Thoracic aorta (tissue), 2 donors: ENCODE data around the gene TBC1D24. TPM values are rescaled to one million over a fixed set of nuclear protein-coding genes. Genes with fewer than 3 reads are reported as not detected.
"Not testable (repeated sequence)": the region's sequence is repeated elsewhere in the genome, so short reads cannot be mapped to it uniquely, and the experiment has no call there.

ENCODE experiments used
- ATAC-seq: fragments of 150-250 bp; one replicate; pipeline ENCODE4 v1.8.0; 2017; ENCODE audit warnings: low read depth; ENCODE audit not compliant: insufficient number of reproducible peaks, low FRiP score
- DNase-seq: peaks from one replicate; pipeline ENCODE4 v3.0.0-alpha.2; 2020; ENCODE audit warnings: low spot score
- H3K27ac ChIP-seq, 2 donors: fragments of 200-600 bp; sonication (generic); 1 replicate in 1 of 2; 2 replicates in 1 of 2; pipeline ENCODE4 v1.5.1; 2016; ENCODE audit warnings: mild to moderate bottlenecking in 2 of 2, moderate library complexity in 2 of 2
- H3K27me3 ChIP-seq: fragments of 200-600 bp; sonication (generic); replicated peaks from 2 replicates; pipeline ENCODE4 v1.6.0; 2016; ENCODE audit warnings: mild to moderate bottlenecking; ENCODE audit not compliant: insufficient read depth
- H3K36me3 ChIP-seq: fragments of 200-600 bp; sonication (generic); one replicate; pipeline ENCODE4 v1.5.1; 2016
- H3K4me1 ChIP-seq, 2 donors: fragments of 200-600 bp; sonication (generic); 1 replicate in 1 of 2; 2 replicates in 1 of 2; pipeline versions ENCODE4 v1.5.1 to v1.6.0; 2016; ENCODE audit warnings: low read depth in 2 of 2, mild to moderate bottlenecking in 1 of 2; ENCODE audit not compliant: control insufficient read depth in 1 of 2
- H3K4me3 ChIP-seq: fragments of 200-600 bp; sonication (generic); 2 replicates; pipeline ENCODE4 v1.5.1; 2016; ENCODE audit warnings: mild to moderate bottlenecking
- H3K9me3 ChIP-seq: fragments of 200-600 bp; sonication (generic); 2 replicates; pipeline ENCODE4 v1.5.1; 2016
- total RNA-seq, 2 donors: library from RNA; depleted of rRNA; stranded (reverse); fragments of >200 nt; gene quantifications; one replicate each; pipeline versions ENCODE4 v1.1.0 to v1.2.3, GENCODE V29; 2016
- TF ChIP-seq, protein P1 (sequence below): fragments of 200-600 bp; sonication (generic); IDR thresholded peaks from one replicate; pipeline ENCODE4 v1.5.1; 2019; ENCODE audit warnings: antibody characterized with exemption

Gene TBC1D24
- total RNA-seq, 2 donors from 2014 or later = 14.5 to 15.0 TPM

- DNase-seq (no peak), ATAC-seq (no peak)
- Histone ChIP-seq H3K4me1 (no peaks in the 10 kb centered on the region), H3K27ac (no peak overlapping the region), H3K9me3 (no peaks in the 10 kb centered on the region), H3K4me3 (no peak overlapping the region), H3K27me3 (no peaks in the 10 kb centered on the region), H3K36me3 (no peaks in the 10 kb centered on the region)
- TF ChIP-seq, protein P1, sequence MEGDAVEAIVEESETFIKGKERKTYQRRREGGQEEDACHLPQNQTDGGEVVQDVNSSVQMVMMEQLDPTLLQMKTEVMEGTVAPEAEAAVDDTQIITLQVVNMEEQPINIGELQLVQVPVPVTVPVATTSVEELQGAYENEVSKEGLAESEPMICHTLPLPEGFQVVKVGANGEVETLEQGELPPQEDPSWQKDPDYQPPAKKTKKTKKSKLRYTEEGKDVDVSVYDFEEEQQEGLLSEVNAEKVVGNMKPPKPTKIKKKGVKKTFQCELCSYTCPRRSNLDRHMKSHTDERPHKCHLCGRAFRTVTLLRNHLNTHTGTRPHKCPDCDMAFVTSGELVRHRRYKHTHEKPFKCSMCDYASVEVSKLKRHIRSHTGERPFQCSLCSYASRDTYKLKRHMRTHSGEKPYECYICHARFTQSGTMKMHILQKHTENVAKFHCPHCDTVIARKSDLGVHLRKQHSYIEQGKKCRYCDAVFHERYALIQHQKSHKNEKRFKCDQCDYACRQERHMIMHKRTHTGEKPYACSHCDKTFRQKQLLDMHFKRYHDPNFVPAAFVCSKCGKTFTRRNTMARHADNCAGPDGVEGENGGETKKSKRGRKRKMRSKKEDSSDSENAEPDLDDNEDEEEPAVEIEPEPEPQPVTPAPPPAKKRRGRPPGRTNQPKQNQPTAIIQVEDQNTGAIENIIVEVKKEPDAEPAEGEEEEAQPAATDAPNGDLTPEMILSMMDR = no peak
Measured at GRCh38 chr16:2436110-2436509, 38.8 kb upstream of the TBC1D24 start.

GRCh38 chr16:2437032-2437790 is 37.7 kb upstream of the TBC1D24 start:
- Histone ChIP-seq H3K4me1 (no peaks in the 10 kb centered on the region), H3K27ac (no peak overlapping the region), H3K36me3 (no peaks in the 10 kb centered on the region), H3K9me3 (no peaks in the 10 kb centered on the region), H3K27me3 (no peaks in the 10 kb centered on the region), H3K4me3 (no peak overlapping the region)
- DNase-seq (no peak), ATAC-seq (no peak)
- TF ChIP-seq, protein P1 = no peak

DNA sequence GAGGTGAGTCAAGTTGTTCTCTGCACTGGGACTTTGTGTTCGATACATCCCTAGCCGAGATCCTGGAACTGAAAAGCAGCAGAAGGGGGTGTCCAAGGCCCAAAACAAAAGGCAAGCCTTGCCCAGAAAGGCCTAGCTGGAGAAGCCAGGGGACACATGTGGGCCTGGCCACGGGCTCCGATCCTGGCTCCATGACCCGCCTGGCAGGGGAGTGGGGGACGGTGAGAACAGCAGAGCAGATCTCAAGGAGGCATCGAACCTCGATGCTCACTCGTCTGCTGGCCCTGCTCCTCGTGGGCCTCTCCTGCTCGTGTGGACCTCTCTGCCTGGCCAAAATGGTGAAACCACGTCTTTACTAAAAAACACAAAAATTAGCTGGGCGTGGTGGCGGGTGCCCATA is 36.8 kb upstream of the TBC1D24 start:
- TF ChIP-seq, protein P1 = no peak
- no peaks in the 10 kb centered on the region for H3K27me3 ChIP-seq
- DNase-seq = no peak
- H3K4me3 ChIP-seq = no peak overlapping the region
- no peak overlapping the region for H3K27ac ChIP-seq
- no peaks in the 10 kb centered on the region for H3K4me1 ChIP-seq
- H3K36me3 ChIP-seq = no peaks in the 10 kb centered on the region
- H3K9me3 ChIP-seq = no peaks in the 10 kb centered on the region
- ATAC-seq = no peak

- Histone ChIP-seq H3K27me3 (no peaks in the 10 kb centered on the region), H3K9me3 (no peaks in the 10 kb centered on the region), H3K4me3 (no peak overlapping the region), H3K4me1 (no peaks in the 10 kb centered on the region), H3K27ac (no peak overlapping the region), H3K36me3 (no peaks in the 10 kb centered on the region)
- no peak for ATAC-seq
- TF ChIP-seq, protein P1 = no peak
- DNase-seq = no peak
Measured at GRCh38 chr16:2439598-2439997, 35.3 kb upstream of the TBC1D24 start.

- not testable (repeated sequence) for DNase-seq, H3K27ac ChIP-seq, ATAC-seq, H3K4me3 ChIP-seq, H3K27me3 ChIP-seq, H3K36me3 ChIP-seq, H3K9me3 ChIP-seq, H3K4me1 ChIP-seq
Measured at GRCh38 chr16:2441143-2441804, 33.7 kb upstream of the TBC1D24 start.
